K562 (cell line): ENCODE data around the gene FNBP1. TPM values are rescaled to one million over a fixed set of nuclear protein-coding genes. Genes with fewer than 3 reads are reported as not detected.

Experiments used
- ATF1 ChIP-seq, 2 experiments: fragments of 450-650 bp in 1 of 2; IDR thresholded peaks; 2 replicates each; pipeline ENCODE4 v1.6.1; 2016; ENCODE audit warnings: missing compliant biosample characterization in 1 of 2, missing genetic modification characterization in 1 of 2
- ATF7 ChIP-seq: fragments of 450-650 bp; IDR thresholded peaks from 2 replicates; pipeline ENCODE4 v1.7.1; 2014; ENCODE audit warnings: mild to moderate bottlenecking, moderate library complexity
- C11orf30 ChIP-seq: fragments of 450-650 bp; IDR thresholded peaks from 2 replicates; pipeline ENCODE4 v1.6.1; 2016; ENCODE audit warnings: low read depth, mild to moderate bottlenecking
- CBFB ChIP-seq: sonication (generic); formaldehyde crosslinking; IDR thresholded peaks from 2 replicates; pipeline ENCODE4 v1.4.0; 2020; ENCODE audit warnings: mild to moderate bottlenecking, missing genetic modification reagents
- CBX2 ChIP-seq: fragments of 200-600 bp; sonication (generic); IDR thresholded peaks from one replicate; pipeline ENCODE4 v1.6.1; 2012; ENCODE audit warnings: mild to moderate bottlenecking, low read length, inconsistent platforms; ENCODE audit not compliant: insufficient read depth, poor library complexity, severe bottlenecking
- CHD4 ChIP-seq: fragments of 200-600 bp; sonication (generic); IDR thresholded peaks from 3 replicates; pipeline ENCODE4 v1.6.1; 2012; ENCODE audit warnings: low read depth, mild to moderate bottlenecking, mixed read lengths, low read length, inconsistent platforms; ENCODE audit not compliant: insufficient read depth, insufficient replicate concordance, poor library complexity, severe bottlenecking
- CREB3L1 ChIP-seq: fragments of 450-650 bp; IDR thresholded peaks from 2 replicates; pipeline ENCODE4 v1.6.1; 2014; ENCODE audit warnings: low read depth, mild to moderate bottlenecking, moderate library complexity, borderline replicate concordance
- CSDE1 ChIP-seq, 2 experiments: fragments of 450-650 bp; IDR thresholded peaks; 2 replicates each; pipeline ENCODE4 v1.6.1; 2016; ENCODE audit warnings: mild to moderate bottlenecking in 1 of 2
- DEAF1 ChIP-seq: fragments of 450-650 bp; formaldehyde crosslinking; IDR thresholded peaks from 2 replicates; pipeline ENCODE4 v1.4.0; 2020; ENCODE audit warnings: mild to moderate bottlenecking, moderate library complexity
- E4F1 ChIP-seq: fragments of 250-450 bp; sonication (Bioruptor Pico); IDR thresholded peaks from 2 replicates; pipeline ENCODE4 v1.5.0; 2021; ENCODE audit warnings: mild to moderate bottlenecking, borderline replicate concordance
- EP300 ChIP-seq: IDR thresholded peaks from 2 replicates; pipeline ENCODE4 v1.6.1; 2012; ENCODE audit warnings: low read length, improper control_type of control experiment
- ETV1 ChIP-seq: fragments of 450-650 bp; conservative IDR thresholded peaks from 2 replicates; pipeline ENCODE4 v1.6.1; 2016; ENCODE audit warnings: missing genetic modification characterization, control low read depth, low read depth, missing compliant biosample characterization
- GATAD2A ChIP-seq: fragments of 450-650 bp; IDR thresholded peaks from 2 replicates; pipeline ENCODE4 v1.6.1; 2017
- MYNN ChIP-seq, 2 experiments: sonication (generic); formaldehyde crosslinking in 1 of 2; IDR thresholded peaks; 2 replicates each; pipeline versions ENCODE4 v1.5.0 to v1.6.1; 2016 to 2020; ENCODE audit warnings: antibody characterized with exemption in 1 of 2, missing genetic modification reagents in 1 of 2
- NR4A1 ChIP-seq, 2 experiments: fragments of 250-450 bp in 1 of 2; fragments of 450-650 bp in 1 of 2; sonication (Bioruptor Pico) in 1 of 2; IDR thresholded peaks; 2 replicates each; pipeline versions ENCODE4 v1.4.0 to v1.6.1; 2016 to 2020; ENCODE audit warnings: mild to moderate bottlenecking in 2 of 2, missing compliant biosample characterization in 1 of 2, missing genetic modification characterization in 1 of 2, moderate library complexity in 1 of 2
- TAF1 ChIP-seq: IDR thresholded peaks from 2 replicates; pipeline ENCODE4 v1.6.1; 2011; ENCODE audit warnings: mild to moderate bottlenecking, low read length, moderate library complexity; ENCODE audit not compliant: insufficient read depth, control insufficient read depth, severe bottlenecking; ENCODE audit errors: extremely low read depth
- TFE3 ChIP-seq: fragments of 450-650 bp; formaldehyde crosslinking; IDR thresholded peaks from 2 replicates; pipeline ENCODE4 v1.4.0; 2020; ENCODE audit warnings: mild to moderate bottlenecking, mixed read lengths
- XRCC4 ChIP-seq: IDR thresholded peaks from one replicate; pipeline ENCODE4 v1.6.1; 2011; ENCODE audit not compliant: insufficient read depth, insufficient read length; ENCODE audit errors: extremely low read depth
- ZNF143 ChIP-seq: sonication (generic); formaldehyde crosslinking; IDR thresholded peaks from 2 replicates; pipeline ENCODE4 v1.9.0; 2022; ENCODE audit warnings: mild to moderate bottlenecking, missing genetic modification reagents
- ZNF316 ChIP-seq: fragments of 450-650 bp; IDR thresholded peaks from 2 replicates; pipeline ENCODE4 v1.6.1; 2016
- ZNF347 ChIP-seq: fragments of 450-650 bp; formaldehyde crosslinking; IDR thresholded peaks from 2 replicates; pipeline ENCODE4 v1.4.0; 2020; ENCODE audit warnings: low read depth, mild to moderate bottlenecking, moderate library complexity
- polyA plus RNA-seq, 8 experiments: library from polyadenylated mRNA; depleted of rRNA in 4 of 8; stranded (reverse) in 5 of 8; unstranded in 3 of 8; fragments of >200 nt; fragmentation: Nextera tagmentation in 2 of 8; fragmentation: Illumina TruSeq in 1 of 8; extraction: Ambion mirVana in 2 of 8; extraction: Trizol in 1 of 8; gene quantifications; 2 replicates each; pipeline versions ENCODE4 v1.2.1 to v1.2.3, GENCODE V29; 2011 to 2014; ENCODE audit warnings: inconsistent platforms in 1 of 8, missing spikeins in 1 of 8
- total RNA-seq, 7 experiments: library from RNA; depleted of rRNA in 6 of 7; stranded (reverse); fragments of >200 nt in 6 of 7; fragmentation: Illumina TruSeq in 2 of 7; extraction: Trizol in 2 of 7; gene quantifications; 2 replicates each; pipeline versions ENCODE4 v1.2.1 to v1.2.3, GENCODE V29; 2011 to 2021; ENCODE audit warnings: low replicate concordance in 1 of 7

Gene FNBP1
- total and polyA plus RNA-seq, 9 of the 15 experiments (the other 6 are each of a cell fraction or from before 2014, with no cell fraction given): 1.8 to 14.9 (median 7.6) TPM

- TF ChIP-seq MYNN (IDR thresholded peaks at IDR 0.05) (no peak), MYNN (CRISPR knock-in tag; IDR thresholded peaks at IDR 0.05) (no peak), EP300 (peak; percentile 99), DEAF1 (peak; percentile 61), ETV1 (peak; percentile 100), TAF1 (peak; percentile 85), ZNF316 (peak; percentile 95), CHD4 (no peak), CSDE1 (IDR thresholded peaks at IDR 0.05) (no peak), TFE3 (CRISPR knock-in tag) (no peak), CREB3L1 (no peak), ZNF347 (no peak), E4F1 (CRISPR knock-in tag) (no peak; the same call in 1 of the 2 replicates), XRCC4 (no peak), NR4A1 (CRISPR knock-in tag; IDR thresholded peaks at IDR 0.05) (peak; percentile 95), NR4A1 (tag; IDR thresholded peaks at IDR 0.05) (peak; percentile 98), ATF7 (no peak), ATF1 (CRISPR knock-in tag; IDR thresholded peaks at IDR 0.05) (no peak), ATF1 (tag; IDR thresholded peaks at IDR 0.05) (peak; percentile 88), CBX2 (no peak), ZNF143 (CRISPR knock-in tag) (no peak), C11orf30 (no peak), CBFB (CRISPR knock-in tag) (peak; percentile 97; the same call in 1 of the 2 replicates), GATAD2A (no peak)
Measured at GRCh38 chr9:129863059-129863690, 179.8 kb downstream of the FNBP1 start (continued).
